GM19324 (cell line): ENCODE data around the gene EP400.
"Not testable (repeated sequence)": the region's sequence is repeated elsewhere in the genome, so short reads cannot be mapped to it uniquely, and the experiment has no call there.

Experiments
- ATAC-seq: cut with Tn5 transposase; IDR thresholded peaks from one replicate; pipeline ENCODE4 v1.9.1; 2021; ENCODE audit warnings: mild to moderate bottlenecking, moderate library complexity; ENCODE audit not compliant: unreplicated experiment, low FRiP score

Gene EP400

DNA sequence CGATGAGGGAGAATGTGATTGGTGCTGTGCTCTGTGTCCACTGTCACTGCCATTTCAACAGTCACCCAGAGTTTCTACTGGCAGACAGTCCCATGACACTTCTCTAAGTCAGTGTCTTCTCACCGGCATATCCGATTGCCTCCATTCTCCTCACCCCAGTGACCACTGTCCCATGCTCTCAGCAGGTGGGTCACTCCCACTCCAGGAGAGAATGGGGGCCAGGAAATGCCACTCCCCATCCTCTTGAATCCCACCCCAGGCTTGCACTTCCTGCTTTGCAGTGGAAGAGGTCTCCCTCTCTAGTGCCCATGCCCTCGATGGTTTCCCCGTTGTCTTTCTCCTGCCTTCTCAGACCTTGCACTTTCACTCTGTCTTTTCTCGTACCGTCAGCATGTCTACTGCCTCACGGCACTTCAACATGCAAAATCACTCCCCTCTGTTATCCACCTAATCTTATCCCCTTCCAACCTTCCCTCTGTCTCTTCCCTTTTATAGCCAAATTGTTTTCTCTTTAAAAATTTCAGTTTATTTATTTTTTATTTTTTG is 2.2 kb upstream of the EP400 start:
- no peak for ATAC-seq

DNA sequence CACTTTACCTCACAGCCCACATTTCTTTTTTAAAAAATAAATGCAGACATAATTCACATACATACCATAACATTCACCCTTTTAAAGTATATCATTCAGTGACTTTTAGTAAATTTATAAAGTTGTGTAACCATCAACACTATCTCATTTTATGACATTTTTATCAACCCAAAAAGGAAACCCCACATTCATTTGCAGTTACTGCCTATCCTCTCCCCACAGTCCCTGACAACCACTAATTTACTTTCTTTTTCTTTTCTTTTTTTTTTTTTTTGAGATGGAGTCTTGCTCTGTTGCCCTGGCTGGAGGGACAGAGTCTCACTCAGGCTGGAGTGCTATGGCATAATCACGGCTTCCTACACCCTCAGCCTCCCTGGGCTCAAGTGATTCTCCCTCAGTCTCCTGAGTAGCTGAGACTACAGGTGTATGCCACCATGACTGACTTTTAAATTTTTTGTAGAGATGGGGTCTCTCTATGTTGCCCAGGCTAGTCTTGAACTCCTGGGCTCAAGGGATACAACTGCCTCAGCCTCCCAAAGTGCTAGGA is 1.5 kb upstream of the EP400 start:
- no peak for ATAC-seq

DNA sequence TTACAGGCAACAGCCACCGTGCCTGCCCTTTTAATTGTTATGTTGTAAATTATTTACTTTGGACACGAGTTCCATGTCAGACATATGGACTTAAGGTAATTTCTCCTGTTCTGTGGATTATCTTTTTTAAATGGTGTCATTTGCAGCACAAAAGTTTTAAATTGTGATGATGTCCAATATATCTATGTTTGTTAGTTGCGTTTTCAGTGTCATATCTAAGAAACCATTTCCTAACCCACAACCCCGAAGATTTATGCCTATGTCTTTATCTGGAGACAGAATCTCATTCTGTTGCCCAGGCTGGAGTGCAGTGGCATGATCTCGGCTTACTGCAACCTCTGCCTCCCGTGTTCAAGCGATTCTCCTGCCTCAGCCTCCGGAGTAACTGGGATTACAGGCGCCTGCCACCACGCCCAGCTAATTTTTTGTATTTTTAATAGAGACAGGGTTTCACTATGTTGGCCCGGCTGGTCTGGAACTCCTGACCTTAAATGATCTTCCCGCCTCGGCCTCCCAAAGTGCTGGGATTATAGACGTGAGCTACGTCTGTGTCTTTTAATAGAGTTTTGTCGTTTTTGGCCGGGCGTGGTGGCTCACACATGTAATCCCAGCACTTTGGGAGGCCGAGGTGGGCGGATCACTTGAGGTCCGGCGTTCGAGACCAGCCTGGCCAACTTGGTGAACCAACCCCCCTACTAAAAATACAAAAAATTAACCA is 870 bp upstream of the EP400 start:
- not testable (repeated sequence) for ATAC-seq

DNA sequence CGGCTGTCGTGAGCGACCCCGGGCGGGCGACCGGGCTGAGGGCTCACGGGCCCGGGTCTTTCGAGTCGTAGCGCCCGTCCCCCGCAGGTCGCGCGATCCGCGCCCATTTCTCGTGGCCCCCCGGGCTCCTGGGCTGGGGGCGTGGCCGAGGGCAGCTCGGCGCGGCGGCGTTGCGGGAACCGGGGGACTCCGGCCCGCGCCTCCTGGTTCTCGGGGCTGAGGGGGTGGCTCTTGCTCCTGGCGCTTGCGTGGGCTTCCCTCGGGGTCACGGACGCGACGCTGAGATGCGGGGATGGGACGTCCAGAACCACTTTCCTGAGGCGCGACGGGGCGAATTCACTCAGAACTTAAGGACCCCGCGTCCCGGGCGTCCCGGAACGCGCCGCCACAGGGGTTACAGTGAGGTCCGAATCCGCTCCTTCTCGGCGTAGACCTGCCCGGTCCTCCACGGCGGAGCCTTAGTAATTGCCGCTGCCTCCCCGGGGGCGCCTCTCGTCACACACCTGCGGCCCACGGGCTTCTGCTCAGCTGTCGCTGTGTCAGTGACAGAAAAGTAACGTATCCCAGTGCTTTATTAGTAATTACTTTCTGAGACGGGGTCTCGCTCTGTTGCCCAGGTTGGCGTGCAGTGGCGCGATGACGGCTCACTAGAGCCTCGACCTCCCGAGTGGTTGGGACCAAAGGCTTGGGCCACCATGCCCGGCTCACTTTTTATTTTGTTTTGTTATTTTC is 606 bp downstream of the EP400 start:
- peak; percentile 40 for ATAC-seq

DNA sequence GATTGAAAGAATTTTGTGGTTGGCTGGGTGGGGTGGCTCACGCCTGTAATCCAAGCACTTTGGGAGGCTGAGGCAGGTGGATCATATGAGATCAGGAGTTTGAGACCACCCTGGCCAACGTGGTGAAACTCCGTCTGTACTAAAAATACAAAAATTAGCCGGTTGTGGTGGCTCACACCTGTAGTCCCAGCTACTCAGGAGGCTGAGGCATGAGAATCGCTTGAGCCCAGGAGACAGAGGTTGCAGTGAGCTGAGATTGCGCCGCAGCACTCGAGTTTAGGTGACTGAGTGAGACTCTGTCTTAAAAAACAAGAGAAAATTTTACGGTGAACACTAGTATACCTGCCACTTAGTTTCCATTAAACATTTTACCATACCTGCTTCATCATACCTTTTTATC is 4.1 kb downstream of the EP400 start:
- not testable (repeated sequence) for ATAC-seq

DNA sequence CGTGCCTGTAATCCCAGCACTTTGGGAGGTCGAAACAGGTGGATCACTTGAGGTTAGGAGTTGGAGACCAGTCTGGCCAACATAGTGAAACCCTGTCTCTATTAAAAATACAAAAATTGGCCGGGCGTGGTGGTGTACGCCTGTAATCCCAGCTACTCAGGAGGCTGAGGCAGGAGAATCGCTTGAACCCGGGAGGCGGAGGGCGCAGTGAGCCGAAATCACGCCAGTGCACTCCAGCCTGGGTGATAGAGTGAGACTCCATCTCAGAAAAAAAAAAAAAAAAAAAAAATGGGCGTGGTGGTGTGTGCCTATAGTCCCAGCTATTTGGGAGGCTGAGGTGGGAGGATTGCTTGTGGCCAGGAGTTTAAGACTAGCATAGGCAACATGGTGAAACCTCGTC is 4.7 kb downstream of the EP400 start:
- ATAC-seq: not testable (repeated sequence)

DNA sequence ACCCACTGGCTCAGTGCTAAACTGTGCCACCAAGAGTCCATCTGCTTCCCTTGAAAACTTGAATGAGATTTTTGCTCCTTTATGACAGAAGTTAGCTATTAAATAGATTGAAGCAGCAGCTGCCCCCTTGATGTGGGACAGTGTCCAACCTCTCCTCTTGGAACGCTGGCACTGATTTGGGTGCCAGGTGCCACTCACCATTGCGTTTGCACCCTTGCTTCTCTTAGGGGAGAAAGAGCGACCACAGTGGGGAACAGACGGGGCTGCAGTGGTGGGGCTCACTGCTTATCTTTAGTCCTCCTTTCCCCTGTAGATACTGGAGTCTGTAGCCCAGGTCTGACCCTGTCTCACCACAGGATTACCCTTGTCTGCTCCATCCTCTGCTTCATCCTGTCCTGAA is 9.4 kb downstream of the EP400 start:
- no peak for ATAC-seq

DNA sequence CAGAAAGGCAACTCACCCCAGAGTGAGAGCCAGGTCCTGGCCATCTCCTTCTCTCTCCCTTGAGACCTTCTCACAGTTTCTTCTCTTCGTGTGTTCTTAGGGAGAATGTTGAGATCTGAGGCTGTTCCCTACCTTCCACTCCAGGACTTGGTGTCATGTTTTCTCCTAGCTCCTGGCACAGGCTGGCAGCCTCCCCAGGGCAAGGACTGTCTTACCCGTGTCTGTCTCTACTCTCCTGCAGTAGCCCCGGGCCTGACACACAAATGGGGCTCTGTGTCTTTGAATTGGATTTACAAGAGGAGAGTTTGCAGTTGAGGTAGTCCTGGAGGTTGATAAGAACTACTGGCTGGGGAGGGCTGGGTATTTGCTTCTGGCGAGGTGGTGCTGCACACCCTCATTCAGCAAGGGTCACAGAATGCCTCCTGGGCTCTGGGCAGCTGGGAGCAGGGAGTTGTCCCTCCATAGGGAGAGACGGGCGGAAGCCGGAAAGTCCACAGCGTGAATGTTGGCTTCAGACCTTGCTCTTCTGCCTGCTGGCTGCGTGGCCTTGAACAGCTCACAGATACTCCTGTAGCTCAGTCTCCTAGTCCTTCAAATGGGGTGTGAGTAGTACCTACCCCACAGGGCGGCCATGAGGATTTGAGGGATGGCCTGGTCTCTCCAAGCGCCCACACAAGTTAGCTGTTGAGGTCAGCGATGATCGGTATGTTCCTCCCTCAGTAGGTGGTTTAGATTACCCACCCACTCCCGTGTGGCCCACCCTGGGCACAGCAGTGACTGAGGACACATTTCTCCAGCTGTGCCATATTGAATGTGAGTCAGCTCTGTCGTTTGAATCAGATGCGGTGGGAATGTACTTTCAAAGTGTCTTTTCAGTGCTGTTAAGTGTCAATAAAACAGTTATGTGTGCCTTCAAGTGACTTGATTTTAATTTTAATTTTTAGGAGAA is 10.2 kb downstream of the EP400 start:
- no peak for ATAC-seq

DNA sequence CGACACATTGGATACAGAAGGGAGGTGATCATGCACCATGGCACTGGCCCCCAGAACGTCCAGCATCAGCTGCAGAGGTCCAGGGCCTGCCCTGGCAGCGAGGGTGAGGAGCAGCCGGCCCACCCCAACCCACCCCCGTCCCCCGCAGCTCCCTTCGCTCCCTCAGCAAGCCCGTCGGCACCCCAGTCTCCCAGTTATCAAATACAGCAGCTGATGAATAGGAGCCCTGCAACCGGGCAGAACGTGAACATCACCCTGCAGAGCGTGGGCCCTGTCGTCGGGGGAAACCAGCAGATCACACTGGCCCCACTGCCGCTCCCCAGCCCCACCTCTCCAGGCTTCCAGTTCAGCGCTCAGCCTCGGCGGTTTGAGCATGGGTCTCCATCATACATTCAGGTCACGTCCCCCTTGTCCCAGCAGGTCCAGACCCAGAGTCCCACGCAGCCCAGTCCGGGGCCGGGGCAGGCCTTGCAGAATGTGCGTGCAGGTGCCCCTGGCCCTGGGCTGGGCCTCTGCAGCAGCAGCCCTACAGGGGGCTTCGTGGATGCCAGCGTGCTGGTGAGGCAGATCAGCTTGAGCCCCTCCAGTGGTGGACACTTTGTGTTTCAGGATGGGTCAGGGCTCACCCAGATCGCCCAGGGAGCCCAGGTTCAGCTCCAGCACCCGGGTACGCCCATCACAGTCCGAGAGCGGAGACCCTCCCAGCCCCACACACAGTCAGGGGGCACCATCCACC is 11.0 kb downstream of the EP400 start:
- not testable (repeated sequence) for ATAC-seq

DNA sequence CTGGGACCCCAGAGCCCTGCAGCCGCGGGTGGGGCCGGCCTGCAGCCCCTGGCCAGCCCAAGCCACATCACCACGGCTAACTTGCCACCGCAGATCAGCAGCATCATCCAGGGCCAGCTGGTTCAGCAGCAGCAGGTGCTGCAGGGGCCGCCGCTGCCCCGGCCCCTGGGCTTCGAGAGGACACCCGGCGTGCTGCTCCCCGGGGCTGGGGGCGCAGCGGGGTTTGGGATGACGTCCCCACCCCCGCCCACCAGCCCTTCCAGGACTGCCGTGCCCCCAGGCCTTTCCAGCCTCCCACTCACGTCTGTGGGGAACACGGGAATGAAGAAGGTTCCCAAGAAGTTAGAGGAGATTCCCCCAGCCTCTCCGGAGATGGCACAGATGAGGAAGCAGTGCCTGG is 11.6 kb downstream of the EP400 start:
- ATAC-seq: not testable (repeated sequence)

DNA sequence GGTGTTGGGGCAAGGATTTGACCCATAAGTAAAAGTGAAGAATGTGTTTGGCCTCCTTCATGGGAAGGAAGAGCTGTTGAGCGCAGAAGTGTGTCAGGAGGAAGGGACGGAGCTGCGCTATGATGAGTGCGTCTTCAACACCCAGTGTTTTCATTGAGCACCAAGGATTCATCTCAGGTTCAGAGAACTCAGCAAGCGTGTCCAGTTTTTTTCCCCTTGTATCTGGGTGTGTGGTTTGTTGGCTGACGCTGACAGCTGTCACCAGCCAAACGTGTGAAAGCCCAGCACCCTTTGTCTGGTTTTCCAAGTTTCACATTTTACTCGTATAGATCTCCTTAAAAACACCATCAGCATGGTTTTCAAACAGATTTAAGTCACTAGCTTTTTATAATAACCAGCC is 12.3 kb downstream of the EP400 start:
- no peak for ATAC-seq

DNA sequence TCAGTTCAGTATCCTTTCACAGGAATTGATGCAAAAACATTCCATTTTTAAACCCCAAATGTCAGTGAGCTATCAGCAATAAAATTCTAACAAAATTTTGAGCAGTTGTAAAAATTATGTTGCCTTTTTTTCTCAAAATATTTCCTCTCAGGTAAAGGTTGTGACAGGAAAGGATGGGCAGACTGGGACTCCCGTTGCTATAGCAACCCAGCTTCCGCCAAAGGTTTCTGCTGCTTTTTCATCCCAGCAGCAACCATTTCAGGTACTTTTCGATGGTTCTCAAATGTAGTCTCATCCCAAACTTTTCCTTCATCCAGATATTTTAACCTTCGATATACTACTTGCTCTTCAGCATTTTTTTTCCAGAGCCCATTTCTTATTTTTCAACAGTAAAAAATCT is 13.6 kb downstream of the EP400 start:
- ATAC-seq: no peak

DNA sequence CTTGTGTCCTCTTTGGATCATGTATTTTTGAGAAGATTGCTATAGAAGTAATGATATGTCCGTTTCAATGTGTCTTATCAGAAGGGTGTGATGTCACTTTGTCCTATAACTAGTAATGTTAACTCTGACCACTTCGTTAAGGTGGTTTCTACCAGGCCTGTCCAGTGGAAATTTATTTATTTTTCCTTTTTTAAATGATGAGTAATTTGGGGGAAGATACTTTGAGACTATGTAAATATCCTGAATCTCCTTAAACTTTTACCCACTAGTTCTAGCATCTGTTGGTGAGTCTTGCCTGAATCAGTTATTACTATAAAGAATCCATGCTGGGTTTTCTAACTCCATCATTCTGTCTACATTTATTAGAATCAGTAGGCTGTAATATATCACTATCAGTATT is 15.3 kb downstream of the EP400 start:
- ATAC-seq: no peak

DNA sequence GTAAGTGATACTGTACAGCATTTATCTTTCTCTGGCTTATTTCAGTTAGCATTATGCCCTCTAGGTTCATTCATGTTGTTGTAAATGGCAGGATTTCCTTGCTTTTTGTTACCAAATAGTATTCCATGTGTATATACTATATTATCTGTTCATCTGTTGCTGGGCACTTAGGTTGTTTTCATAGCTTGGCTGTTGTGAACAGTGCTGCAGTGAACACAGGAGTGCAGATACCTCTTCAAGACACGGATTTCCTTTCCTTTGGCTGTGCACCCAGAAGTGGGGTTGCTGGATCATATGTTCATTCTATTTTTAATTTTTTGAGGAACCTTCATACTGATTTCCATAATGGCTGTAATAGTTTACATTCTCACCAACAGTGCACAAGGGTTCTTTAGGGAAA is 21.5 kb downstream of the EP400 start:
- no peak for ATAC-seq

DNA sequence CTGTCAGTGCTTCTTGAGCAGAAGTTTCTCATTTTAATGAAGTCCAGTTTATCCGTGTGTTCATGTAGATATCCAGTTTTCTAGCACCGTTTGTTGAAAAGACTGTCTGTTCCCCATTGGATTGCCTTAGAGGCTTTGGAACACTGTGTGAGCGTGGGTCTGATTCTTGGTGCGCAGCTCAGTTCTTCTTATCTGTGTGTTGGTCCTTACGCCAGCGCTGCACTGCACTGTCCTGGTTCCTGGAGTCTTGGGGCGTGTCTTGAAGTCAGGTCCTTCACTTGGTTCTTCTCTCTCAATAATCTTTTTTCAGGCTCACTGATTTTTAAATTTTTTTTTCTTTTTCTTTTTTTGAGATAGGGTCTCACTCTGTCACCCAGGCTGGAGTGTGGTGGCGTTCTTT is 25.5 kb downstream of the EP400 start:
- ATAC-seq: no peak

DNA sequence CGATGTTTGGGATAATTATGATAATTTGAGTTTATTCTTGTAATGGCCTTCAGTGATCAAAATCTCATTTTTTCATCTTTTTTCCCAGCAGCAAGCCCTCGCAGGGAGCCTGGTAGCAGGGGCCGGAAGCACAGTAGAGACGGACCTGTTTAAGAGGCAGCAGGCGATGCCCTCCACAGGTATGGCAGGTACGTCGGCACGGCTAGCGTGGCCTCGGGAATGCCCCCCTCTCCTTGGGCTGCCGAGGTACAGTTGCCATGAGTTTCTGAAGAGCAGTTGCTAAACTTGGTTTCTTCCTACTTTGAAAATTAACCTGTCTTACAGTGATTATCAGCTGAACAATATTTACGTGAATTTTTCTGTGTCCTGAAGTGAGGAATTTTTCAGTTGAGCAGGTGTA is 29.9 kb downstream of the EP400 start:
- ATAC-seq: no peak

DNA sequence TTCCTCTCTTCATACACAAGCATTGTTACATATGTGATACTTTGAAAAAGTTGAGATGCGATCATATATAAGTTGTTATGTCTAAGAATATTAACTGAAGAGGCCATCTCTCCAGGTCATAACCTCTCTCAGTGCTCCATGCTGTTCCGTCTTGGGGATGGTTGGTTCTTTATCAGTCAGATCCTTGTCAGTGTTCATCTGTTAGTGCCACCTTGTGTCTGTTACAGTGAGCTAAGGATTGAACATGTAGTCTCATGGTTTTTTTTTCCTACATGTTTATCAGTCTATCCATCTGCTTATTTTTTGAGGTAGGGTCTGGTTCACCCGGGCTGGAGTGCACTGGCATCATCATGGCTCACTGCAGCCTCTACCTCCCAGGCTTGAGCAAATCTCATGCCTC is 30.5 kb downstream of the EP400 start:
- no peak for ATAC-seq

DNA sequence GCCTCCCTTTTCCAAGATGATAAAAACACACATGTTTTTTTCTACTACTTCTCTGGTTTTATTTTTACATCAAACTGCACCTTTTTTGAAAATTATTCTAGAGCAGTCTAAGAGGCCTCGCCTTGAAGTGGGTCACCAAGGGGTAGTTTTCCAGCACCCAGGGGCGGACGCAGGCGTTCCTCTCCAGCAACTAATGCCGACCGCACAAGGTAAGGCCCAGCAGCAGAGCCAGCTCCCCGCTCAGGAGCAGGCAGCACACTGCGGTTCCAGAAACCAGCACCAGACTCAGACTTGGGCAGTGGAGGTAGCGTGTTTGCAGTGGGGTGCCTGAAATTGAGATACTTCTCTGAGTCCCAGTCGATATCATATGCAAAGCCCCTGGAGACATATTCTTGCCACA is 31.6 kb downstream of the EP400 start:
- no peak for ATAC-seq

DNA sequence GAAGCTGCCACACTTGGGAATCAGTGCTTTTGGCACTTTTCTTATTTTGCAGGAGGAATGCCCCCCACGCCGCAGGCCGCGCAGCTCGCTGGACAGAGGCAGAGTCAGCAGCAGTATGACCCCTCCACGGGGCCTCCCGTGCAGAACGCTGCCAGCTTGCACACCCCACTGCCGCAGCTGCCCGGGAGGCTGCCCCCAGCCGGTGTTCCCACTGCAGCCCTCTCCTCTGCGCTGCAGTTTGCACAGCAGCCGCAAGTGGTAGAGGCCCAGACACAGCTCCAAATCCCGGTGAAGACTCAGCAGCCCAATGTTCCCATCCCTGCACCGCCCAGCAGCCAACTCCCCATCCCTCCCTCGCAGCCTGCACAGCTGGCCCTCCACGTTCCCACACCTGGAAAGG is 32.3 kb downstream of the EP400 start:
- no peak for ATAC-seq

DNA sequence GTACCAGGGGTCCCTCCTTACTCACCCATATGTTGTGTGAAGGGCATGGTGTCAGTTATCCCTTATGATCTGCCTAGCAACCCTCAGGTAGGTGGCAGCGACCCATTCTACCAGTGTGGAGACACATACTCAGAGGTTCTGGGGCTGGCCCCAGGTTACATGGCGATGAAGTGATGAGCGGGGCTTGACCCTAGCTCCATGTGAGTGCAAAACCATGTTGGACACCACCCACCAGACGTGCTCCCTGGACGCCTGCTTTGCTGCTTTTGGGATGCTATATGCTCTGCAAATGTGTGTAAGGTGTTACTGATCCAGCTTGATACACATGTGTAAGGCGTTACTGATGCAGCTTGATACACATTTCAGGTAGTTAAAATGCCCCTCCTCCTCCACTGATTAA is 33.3 kb downstream of the EP400 start:
- ATAC-seq: no peak
